A549 (cell line): ENCODE data around the gene MYRIP. TPM values are rescaled to one million over a fixed set of nuclear protein-coding genes. Genes with fewer than 3 reads are reported as not detected.

Experiments
- ATAC-seq, 2 experiments: fragments of 200-7000 bp in 1 of 2; fragments of >200 bp in 1 of 2; cut with Nextera tagmentation in 1 of 2; cut with Tn5 transposase in 1 of 2; 3 replicates each; pipeline versions ENCODE4 v1.8.0 to v1.9.1; 2018 to 2020; ENCODE audit warnings: mild to moderate bottlenecking in 1 of 2, moderate library complexity in 1 of 2
- CTCF ChIA-PET: fragments of 300-600 bp; sonication (Branson Sonifier 250); formaldehyde crosslinking; extraction: SDS; loops from one replicate; lab custom pipeline; 2021; ENCODE audit warnings: antibody characterized with exemption, inconsistent platforms; lab: Yijun Ruan, JAX
- POLR2A ChIA-PET: fragments of 350-600 bp; formaldehyde crosslinking; extraction: SDS; loops from one replicate; lab custom pipeline; 2021; ENCODE audit warnings: antibody characterized with exemption, inconsistent platforms; lab: Yijun Ruan, JAX
- DNase-seq, 2 experiments: peaks; one replicate each; pipeline versions ENCODE4 v3.0.0 to v3.0.0-alpha.2; 2011 to 2016; ENCODE audit warnings: low read depth in 1 of 2, low spot score in 1 of 2
- FAIRE-seq: peaks from 2 replicates; lab custom pipeline; 2011; peaks lifted over from hg19 to GRCh38; lab: Jason Lieb, UNC
- H3K27ac ChIP-seq, 2 experiments: fragments of >200 bp; sonication (Bioruptor Twin); formaldehyde crosslinking; 3 replicates each; pipeline ENCODE4 v1.5.1; 2016 to 2017
- H3K4me1 ChIP-seq: fragments of >200 bp; sonication (Bioruptor Twin); formaldehyde crosslinking; 3 replicates; pipeline ENCODE4 v1.6.1; 2016
- H3K4me2 ChIP-seq: fragments of >200 bp; sonication (Bioruptor Twin); formaldehyde crosslinking; 3 replicates; pipeline ENCODE4 v1.6.1; 2016
- H3K4me3 ChIP-seq: fragments of >200 bp; sonication (Bioruptor Twin); formaldehyde crosslinking; 3 replicates; pipeline ENCODE4 v1.5.1; 2016
- H3K9me3 ChIP-seq: fragments of >200 bp; sonication (Bioruptor Twin); formaldehyde crosslinking; 3 replicates; pipeline ENCODE4 v1.6.1; 2016
- CHD4 ChIP-seq: fragments of 200-600 bp; sonication (generic); IDR thresholded peaks from 2 replicates; pipeline ENCODE4 v1.6.1; 2016; ENCODE audit warnings: antibody characterized with exemption, mild to moderate bottlenecking, borderline replicate concordance
- EHMT2 ChIP-seq: fragments of 200-600 bp; sonication (generic); IDR thresholded peaks from 2 replicates; pipeline ENCODE4 v1.6.1; 2016; ENCODE audit warnings: antibody characterized with exemption, low read depth, mild to moderate bottlenecking, moderate library complexity
- EP300 ChIP-seq, 2 experiments: fragments of >200 bp; sonication (Bioruptor Twin); formaldehyde crosslinking; IDR thresholded peaks; 2 replicates in 1 of 2; 3 replicates in 1 of 2; pipeline ENCODE4 v1.6.1; 2016 to 2017
- HOXB13 ChIP-seq: fragments of 250-450 bp; sonication (Bioruptor Pico); IDR thresholded peaks from 2 replicates; pipeline ENCODE4 v1.5.0; 2020; ENCODE audit warnings: low read depth, mild to moderate bottlenecking, moderate library complexity
- KDM1A ChIP-seq: fragments of 200-600 bp; sonication (generic); IDR thresholded peaks from 2 replicates; pipeline ENCODE4 v1.6.1; 2016; ENCODE audit warnings: low read depth, mild to moderate bottlenecking
- MAFK ChIP-seq: fragments of 450-650 bp; IDR thresholded peaks from 2 replicates; pipeline ENCODE4 v1.6.1; 2014; ENCODE audit not compliant: partially characterized antibody
- MAZ ChIP-seq: fragments of 150-350 bp; IDR thresholded peaks from 2 replicates; pipeline ENCODE4 v1.6.1; 2014; ENCODE audit warnings: antibody characterized with exemption, low read depth, low read length, borderline replicate concordance
- NR3C1 ChIP-seq: fragments of >200 bp; sonication (Bioruptor Twin); formaldehyde crosslinking; IDR thresholded peaks from 3 replicates; pipeline ENCODE4 v1.6.1; 2017
- RAD21 ChIP-seq, 2 experiments: fragments of >200 bp in 1 of 2; sonication (Bioruptor Twin) in 1 of 2; formaldehyde crosslinking in 1 of 2; IDR thresholded peaks in 1 of 2; conservative IDR thresholded peaks in 1 of 2; 2 replicates in 1 of 2; 3 replicates in 1 of 2; pipeline ENCODE4 v1.6.1; 2012 to 2018; ENCODE audit warnings: inconsistent platforms in 1 of 2
- TFCP2L1 ChIP-seq: fragments of 250-450 bp; sonication (Bioruptor Pico); IDR thresholded peaks from 2 replicates; pipeline ENCODE4 v1.5.0; 2021; ENCODE audit warnings: mild to moderate bottlenecking
- ZNF302 ChIP-seq: fragments of 250-450 bp; sonication (Bioruptor Pico); IDR thresholded peaks from 2 replicates; pipeline ENCODE4 v1.9.0; 2021; ENCODE audit warnings: inconsistent platforms, mild to moderate bottlenecking, moderate library complexity
- WGBS: methylation state at CpG from one replicate; pipeline ENCODE4 v1.1.6; 2017; ENCODE audit errors: missing lambda C conversion rate; 5-methylcytosine and 5-hydroxymethylcytosine counted together
- polyA plus RNA-seq, 4 experiments: library from polyadenylated mRNA; depleted of rRNA in 3 of 4; stranded (reverse); fragments of >200 nt; fragmentation: RNase III in 1 of 4; extraction: RNeasy Plus Mini Kit Qiagen cat#74134 plus additional on column Dnase treatment in 1 of 4; gene quantifications; 2 replicates in 3 of 4; 3 replicates in 1 of 4; pipeline ENCODE4 v1.2.3, GENCODE V29; 2011 to 2017
- TF ChIP-seq, protein P1 (sequence below): IDR thresholded peaks from 2 replicates; pipeline ENCODE4 v1.6.1; 2012
- TF ChIP-seq, protein P2 (sequence below): fragments of 450-650 bp; IDR thresholded peaks from 2 replicates; pipeline ENCODE4 v1.6.1; 2014; ENCODE audit warnings: antibody characterized with exemption
- TF ChIP-seq, protein P3 (sequence below): fragments of >200 bp; sonication (Bioruptor Twin); formaldehyde crosslinking; IDR thresholded peaks from 3 replicates; pipeline ENCODE4 v1.5.1; 2016
- TF ChIP-seq, protein P4 (sequence below): fragments of >200 bp; sonication (Bioruptor Twin); formaldehyde crosslinking; IDR thresholded peaks from 3 replicates; pipeline ENCODE4 v1.6.1; 2016
- TF ChIP-seq, protein P5 (sequence below): fragments of 200-600 bp; sonication (generic); IDR thresholded peaks from 2 replicates; pipeline ENCODE4 v1.6.1; 2016; ENCODE audit warnings: antibody characterized with exemption, mild to moderate bottlenecking, moderate library complexity
- TF ChIP-seq, protein P6 (sequence below): fragments of 250-450 bp; sonication (Bioruptor Pico); IDR thresholded peaks from 2 replicates; pipeline ENCODE4 v1.5.0; 2020; ENCODE audit warnings: low read depth, mild to moderate bottlenecking, moderate library complexity

MYRIP gene
- polyA plus RNA-seq, 2 of the 4 experiments (the other 2 are of a cell fraction) = not detected

DNA sequence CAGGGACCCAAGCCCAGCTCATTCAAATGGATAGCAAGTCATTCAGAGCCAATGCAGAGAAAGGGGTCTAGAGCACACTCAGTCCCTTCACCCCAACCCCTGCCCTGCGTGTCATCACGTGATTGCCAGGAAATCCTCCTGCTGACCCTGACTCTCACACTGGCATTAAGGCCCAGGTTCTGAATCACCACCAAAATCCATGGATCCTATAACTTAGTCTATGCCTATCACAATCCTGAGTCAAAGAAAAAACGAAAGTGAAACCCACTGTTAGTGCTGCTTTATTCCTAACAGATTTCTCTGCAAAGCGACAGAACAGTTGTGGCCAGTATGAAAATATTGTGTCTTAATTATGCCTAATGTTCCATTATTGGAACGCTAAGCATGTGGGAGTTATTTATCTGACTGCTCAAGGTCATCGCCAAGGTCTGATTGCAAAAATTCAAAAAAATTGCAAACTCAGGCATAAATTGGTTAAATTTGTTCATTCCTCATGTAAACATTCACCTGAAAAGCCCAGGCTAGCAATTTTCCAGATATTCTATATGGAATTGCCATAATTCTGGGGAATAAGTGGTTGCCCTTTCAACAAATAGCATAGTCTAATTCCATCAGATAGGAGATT is 391.4 kb downstream of the MYRIP start:
- no peak for DNase-seq
- no peak overlapping the region for H3K4me2 ChIP-seq
- TF ChIP-seq EP300 (IDR thresholded peaks at IDR 0.05) = no peak
- TF ChIP-seq MAFK = no peak
- TF ChIP-seq, protein P1, sequence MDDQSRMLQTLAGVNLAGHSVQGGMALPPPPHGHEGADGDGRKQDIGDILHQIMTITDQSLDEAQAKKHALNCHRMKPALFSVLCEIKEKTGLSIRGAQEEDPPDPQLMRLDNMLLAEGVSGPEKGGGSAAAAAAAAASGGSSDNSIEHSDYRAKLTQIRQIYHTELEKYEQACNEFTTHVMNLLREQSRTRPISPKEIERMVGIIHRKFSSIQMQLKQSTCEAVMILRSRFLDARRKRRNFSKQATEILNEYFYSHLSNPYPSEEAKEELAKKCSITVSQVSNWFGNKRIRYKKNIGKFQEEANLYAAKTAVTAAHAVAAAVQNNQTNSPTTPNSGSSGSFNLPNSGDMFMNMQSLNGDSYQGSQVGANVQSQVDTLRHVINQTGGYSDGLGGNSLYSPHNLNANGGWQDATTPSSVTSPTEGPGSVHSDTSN = no peak
- TF ChIP-seq, protein P2, sequence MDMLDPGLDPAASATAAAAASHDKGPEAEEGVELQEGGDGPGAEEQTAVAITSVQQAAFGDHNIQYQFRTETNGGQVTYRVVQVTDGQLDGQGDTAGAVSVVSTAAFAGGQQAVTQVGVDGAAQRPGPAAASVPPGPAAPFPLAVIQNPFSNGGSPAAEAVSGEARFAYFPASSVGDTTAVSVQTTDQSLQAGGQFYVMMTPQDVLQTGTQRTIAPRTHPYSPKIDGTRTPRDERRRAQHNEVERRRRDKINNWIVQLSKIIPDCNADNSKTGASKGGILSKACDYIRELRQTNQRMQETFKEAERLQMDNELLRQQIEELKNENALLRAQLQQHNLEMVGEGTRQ = no peak
- no peak for TF ChIP-seq RAD21 (conservative IDR thresholded peaks at IDR 0.05 in 1 of 2, IDR thresholded peaks at IDR 0.05 in 1 of 2)
- no peak for TF ChIP-seq ZNF302 (CRISPR knock-in tag)
- TF ChIP-seq KDM1A = no peak
- TF ChIP-seq EHMT2 = no peak
- TF ChIP-seq NR3C1 = no peak
- TF ChIP-seq, protein P3, sequence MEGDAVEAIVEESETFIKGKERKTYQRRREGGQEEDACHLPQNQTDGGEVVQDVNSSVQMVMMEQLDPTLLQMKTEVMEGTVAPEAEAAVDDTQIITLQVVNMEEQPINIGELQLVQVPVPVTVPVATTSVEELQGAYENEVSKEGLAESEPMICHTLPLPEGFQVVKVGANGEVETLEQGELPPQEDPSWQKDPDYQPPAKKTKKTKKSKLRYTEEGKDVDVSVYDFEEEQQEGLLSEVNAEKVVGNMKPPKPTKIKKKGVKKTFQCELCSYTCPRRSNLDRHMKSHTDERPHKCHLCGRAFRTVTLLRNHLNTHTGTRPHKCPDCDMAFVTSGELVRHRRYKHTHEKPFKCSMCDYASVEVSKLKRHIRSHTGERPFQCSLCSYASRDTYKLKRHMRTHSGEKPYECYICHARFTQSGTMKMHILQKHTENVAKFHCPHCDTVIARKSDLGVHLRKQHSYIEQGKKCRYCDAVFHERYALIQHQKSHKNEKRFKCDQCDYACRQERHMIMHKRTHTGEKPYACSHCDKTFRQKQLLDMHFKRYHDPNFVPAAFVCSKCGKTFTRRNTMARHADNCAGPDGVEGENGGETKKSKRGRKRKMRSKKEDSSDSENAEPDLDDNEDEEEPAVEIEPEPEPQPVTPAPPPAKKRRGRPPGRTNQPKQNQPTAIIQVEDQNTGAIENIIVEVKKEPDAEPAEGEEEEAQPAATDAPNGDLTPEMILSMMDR = no peak
- TF ChIP-seq, protein P4, sequence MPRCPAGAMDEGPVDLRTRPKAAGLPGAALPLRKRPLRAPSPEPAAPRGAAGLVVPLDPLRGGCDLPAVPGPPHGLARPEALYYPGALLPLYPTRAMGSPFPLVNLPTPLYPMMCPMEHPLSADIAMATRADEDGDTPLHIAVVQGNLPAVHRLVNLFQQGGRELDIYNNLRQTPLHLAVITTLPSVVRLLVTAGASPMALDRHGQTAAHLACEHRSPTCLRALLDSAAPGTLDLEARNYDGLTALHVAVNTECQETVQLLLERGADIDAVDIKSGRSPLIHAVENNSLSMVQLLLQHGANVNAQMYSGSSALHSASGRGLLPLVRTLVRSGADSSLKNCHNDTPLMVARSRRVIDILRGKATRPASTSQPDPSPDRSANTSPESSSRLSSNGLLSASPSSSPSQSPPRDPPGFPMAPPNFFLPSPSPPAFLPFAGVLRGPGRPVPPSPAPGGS = no peak
- TF ChIP-seq CHD4 = no peak
- TF ChIP-seq, protein P5, sequence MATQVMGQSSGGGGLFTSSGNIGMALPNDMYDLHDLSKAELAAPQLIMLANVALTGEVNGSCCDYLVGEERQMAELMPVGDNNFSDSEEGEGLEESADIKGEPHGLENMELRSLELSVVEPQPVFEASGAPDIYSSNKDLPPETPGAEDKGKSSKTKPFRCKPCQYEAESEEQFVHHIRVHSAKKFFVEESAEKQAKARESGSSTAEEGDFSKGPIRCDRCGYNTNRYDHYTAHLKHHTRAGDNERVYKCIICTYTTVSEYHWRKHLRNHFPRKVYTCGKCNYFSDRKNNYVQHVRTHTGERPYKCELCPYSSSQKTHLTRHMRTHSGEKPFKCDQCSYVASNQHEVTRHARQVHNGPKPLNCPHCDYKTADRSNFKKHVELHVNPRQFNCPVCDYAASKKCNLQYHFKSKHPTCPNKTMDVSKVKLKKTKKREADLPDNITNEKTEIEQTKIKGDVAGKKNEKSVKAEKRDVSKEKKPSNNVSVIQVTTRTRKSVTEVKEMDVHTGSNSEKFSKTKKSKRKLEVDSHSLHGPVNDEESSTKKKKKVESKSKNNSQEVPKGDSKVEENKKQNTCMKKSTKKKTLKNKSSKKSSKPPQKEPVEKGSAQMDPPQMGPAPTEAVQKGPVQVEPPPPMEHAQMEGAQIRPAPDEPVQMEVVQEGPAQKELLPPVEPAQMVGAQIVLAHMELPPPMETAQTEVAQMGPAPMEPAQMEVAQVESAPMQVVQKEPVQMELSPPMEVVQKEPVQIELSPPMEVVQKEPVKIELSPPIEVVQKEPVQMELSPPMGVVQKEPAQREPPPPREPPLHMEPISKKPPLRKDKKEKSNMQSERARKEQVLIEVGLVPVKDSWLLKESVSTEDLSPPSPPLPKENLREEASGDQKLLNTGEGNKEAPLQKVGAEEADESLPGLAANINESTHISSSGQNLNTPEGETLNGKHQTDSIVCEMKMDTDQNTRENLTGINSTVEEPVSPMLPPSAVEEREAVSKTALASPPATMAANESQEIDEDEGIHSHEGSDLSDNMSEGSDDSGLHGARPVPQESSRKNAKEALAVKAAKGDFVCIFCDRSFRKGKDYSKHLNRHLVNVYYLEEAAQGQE = no peak
- no peak for TF ChIP-seq MAZ
- TF ChIP-seq, protein P6, sequence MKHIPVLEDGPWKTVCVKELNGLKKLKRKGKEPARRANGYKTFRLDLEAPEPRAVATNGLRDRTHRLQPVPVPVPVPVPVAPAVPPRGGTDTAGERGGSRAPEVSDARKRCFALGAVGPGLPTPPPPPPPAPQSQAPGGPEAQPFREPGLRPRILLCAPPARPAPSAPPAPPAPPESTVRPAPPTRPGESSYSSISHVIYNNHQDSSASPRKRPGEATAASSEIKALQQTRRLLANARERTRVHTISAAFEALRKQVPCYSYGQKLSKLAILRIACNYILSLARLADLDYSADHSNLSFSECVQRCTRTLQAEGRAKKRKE (CRISPR knock-in tag) = no peak
- TF ChIP-seq HOXB13 (CRISPR knock-in tag) = no peak
- TF ChIP-seq TFCP2L1 (CRISPR knock-in tag) = no peak
- H3K4me1 ChIP-seq = no peaks in the 10 kb centered on the region
- ChIA-PET CTCF (no interaction called here), POLR2A (no interaction called here)
- FAIRE-seq = no peak
- no peak for ATAC-seq
- H3K4me3 ChIP-seq = no peak overlapping the region
- H3K9me3 ChIP-seq = no peaks in the 10 kb centered on the region
- 42% methylated on average over 6 of the region's 6 CpGs for WGBS
- no peak overlapping the region for H3K27ac ChIP-seq
